SKM-1 treated with dmso at 0.1 percent for 144 hours (cell line): ENCODE results near the gene RRAGB.
"Not testable (repeated sequence)": the region's sequence is repeated elsewhere in the genome, so short reads cannot be mapped to it uniquely, and the experiment has no call there.

Experiments used
- DNase-seq: peaks from one replicate; lab custom pipeline; 2025; ENCODE audit not compliant: unreplicated experiment; lab: John Stamatoyannopoulos, UW

The RRAGB gene

GRCh38 chrX:55767100-55767499 is 49.6 kb downstream of the RRAGB start:
- DNase-seq = no peak

- not testable (repeated sequence) for DNase-seq
Observed at GRCh38 chrX:55774419-55774818, 56.9 kb downstream of the RRAGB start.

- no peak for DNase-seq
Observed at GRCh38 chrX:55777596-55777995, 60.0 kb downstream of the RRAGB start.

- no peak for DNase-seq
Observed at GRCh38 chrX:55778322-55778721, 60.8 kb downstream of the RRAGB start.

- no peak for DNase-seq
Observed at GRCh38 chrX:55783723-55784122, 66.2 kb downstream of the RRAGB start.

- no peak for DNase-seq
Observed at GRCh38 chrX:55787063-55787462, 69.5 kb downstream of the RRAGB start.

GRCh38 chrX:55787727-55788126 is 70.2 kb downstream of the RRAGB start:
- DNase-seq = no peak

- no peak for DNase-seq
Observed at GRCh38 chrX:55794405-55794804, 76.9 kb downstream of the RRAGB start.

- no peak for DNase-seq
Observed at GRCh38 chrX:55796496-55796895, 78.9 kb downstream of the RRAGB start.

- no peak for DNase-seq
Observed at GRCh38 chrX:55801811-55802210, 84.3 kb downstream of the RRAGB start.
